SK-N-SH (cell line): ENCODE results near the gene OXER1. TPM values are rescaled to one million over a fixed set of nuclear protein-coding genes. Genes with fewer than 3 reads are reported as not detected.

Source experiments
- CTCF ChIA-PET: fragments of 300-600, 350-600 bp; formaldehyde crosslinking; extraction: SDS; loops from one replicate; lab custom pipeline; 2021; lab: Yijun Ruan, JAX
- POLR2A ChIA-PET: fragments of 350-600 bp; sonication (Branson Sonifier 250); formaldehyde crosslinking; extraction: SDS; loops from one replicate; lab custom pipeline; 2020; ENCODE audit warnings: antibody characterized with exemption, inconsistent platforms; lab: Yijun Ruan, JAX
- DNase-seq: peaks from one replicate; pipeline ENCODE4 v3.0.0; 2012
- H2AFZ ChIP-seq: fragments of 200-600 bp; sonication (generic); 2 replicates; pipeline ENCODE4 v1.8.1; 2016; ENCODE audit warnings: antibody characterized with exemption, mild to moderate bottlenecking, low read depth
- H3F3A ChIP-seq: fragments of 200-600 bp; sonication (generic); replicated peaks from 2 replicates; pipeline ENCODE3; 2016; ENCODE audit warnings: antibody characterized with exemption, mild to moderate bottlenecking; ENCODE audit not compliant: insufficient read depth
- H3K27ac ChIP-seq, 2 experiments: fragments of 200-500 bp in 1 of 2; fragments of 200-600 bp in 1 of 2; sonication (Bioruptor generic) in 1 of 2; sonication (generic), shearing (Covaris generic) in 1 of 2; 2 replicates each; pipeline versions ENCODE4 v1.5.1 to v1.6.1; 2014 to 2016; ENCODE audit warnings: low read depth in 2 of 2, inconsistent platforms in 1 of 2, low read length in 1 of 2, mild to moderate bottlenecking in 1 of 2, mixed read lengths in 1 of 2
- H3K27me3 ChIP-seq: fragments of 200-600 bp; sonication (generic), shearing (Covaris generic); 2 replicates; pipeline ENCODE4 v1.6.1; 2016; ENCODE audit warnings: mixed run types; ENCODE audit not compliant: insufficient read depth
- H3K36me3 ChIP-seq, 2 experiments: fragments of 200-500 bp in 1 of 2; fragments of 200-600 bp in 1 of 2; sonication (Bioruptor generic) in 1 of 2; sonication (generic) in 1 of 2; replicated peaks in 1 of 2; 2 replicates each; pipeline versions ENCODE3 to v1.5.1; 2014 to 2016; ENCODE audit warnings: low read length in 1 of 2, mild to moderate bottlenecking in 1 of 2; ENCODE audit not compliant: insufficient read depth in 2 of 2, control insufficient read depth in 1 of 2
- H3K4me1 ChIP-seq, 2 experiments: fragments of 200-500 bp in 1 of 2; fragments of 200-600 bp in 1 of 2; sonication (Bioruptor generic) in 1 of 2; sonication (generic), shearing (Covaris generic) in 1 of 2; 2 replicates each; pipeline versions ENCODE4 v1.5.1 to v1.6.1; 2014 to 2016; ENCODE audit warnings: low read depth in 1 of 2, low read length in 1 of 2, mixed run types in 1 of 2; ENCODE audit not compliant: insufficient read depth in 2 of 2, control insufficient read depth in 1 of 2
- H3K4me2 ChIP-seq: fragments of 200-600 bp; sonication (generic), shearing (Covaris generic); 2 replicates; pipeline ENCODE4 v1.6.1; 2017; ENCODE audit warnings: mixed run types
- H3K4me3 ChIP-seq, 2 experiments: fragments of 200-500 bp in 1 of 2; fragments of 200-600 bp in 1 of 2; sonication (Bioruptor generic) in 1 of 2; sonication (generic), shearing (Covaris generic) in 1 of 2; 2 replicates each; pipeline versions ENCODE4 v1.5.1 to v1.8.1; 2014 to 2016; ENCODE audit warnings: low read depth in 2 of 2, inconsistent platforms in 1 of 2, low read length in 1 of 2, mild to moderate bottlenecking in 1 of 2, mixed read lengths in 1 of 2, moderate library complexity in 1 of 2
- H3K79me2 ChIP-seq: fragments of 200-600 bp; sonication (generic); 2 replicates; pipeline ENCODE4 v1.8.1; 2017; ENCODE audit warnings: mild to moderate bottlenecking; ENCODE audit not compliant: insufficient read depth
- H3K9ac ChIP-seq: fragments of 200-600 bp; sonication (generic); 2 replicates; pipeline ENCODE4 v1.6.1; 2017; ENCODE audit warnings: mixed run types
- H3K9me2 ChIP-seq: fragments of 200-600 bp; sonication (generic); 2 replicates; pipeline ENCODE4 v1.6.1; 2017; ENCODE audit warnings: mixed run types
- H3K9me3 ChIP-seq: fragments of 200-600 bp; sonication (generic); 2 replicates; pipeline ENCODE4 v1.6.1; 2017; ENCODE audit warnings: mixed run types, mild to moderate bottlenecking, moderate library complexity
- H4K20me1 ChIP-seq: fragments of 200-600 bp; sonication (generic); 2 replicates; pipeline ENCODE4 v1.6.1; 2017; ENCODE audit warnings: mild to moderate bottlenecking, mixed run types; ENCODE audit not compliant: insufficient read depth
- CTCF ChIP-seq: fragments of 200-600 bp; sonication (generic); IDR thresholded peaks from 2 replicates; pipeline ENCODE4 v1.6.1; 2017; ENCODE audit warnings: antibody characterized with exemption, mild to moderate bottlenecking, moderate library complexity
- EZH2phosphoT487 ChIP-seq: fragments of 200-600 bp; sonication (generic); IDR thresholded peaks from 2 replicates; pipeline ENCODE4 v1.6.1; 2017; ENCODE audit warnings: low read depth, mixed run types, mild to moderate bottlenecking, antibody characterized with exemption, moderate library complexity, borderline replicate concordance
- FOSL2 ChIP-seq: IDR thresholded peaks from 2 replicates; pipeline ENCODE4 v1.4.0; 2012; ENCODE audit warnings: low read depth, mild to moderate bottlenecking, moderate library complexity, borderline replicate concordance
- FOXM1 ChIP-seq: IDR thresholded peaks from 2 replicates; pipeline ENCODE4 v1.4.0; 2012; ENCODE audit warnings: low read depth, mild to moderate bottlenecking
- GABPA ChIP-seq: IDR thresholded peaks from 2 replicates; pipeline ENCODE4 v1.4.0; 2012; ENCODE audit warnings: low read depth, mild to moderate bottlenecking
- IRF3 ChIP-seq: fragments of 150-350 bp; IDR thresholded peaks from 2 replicates; pipeline ENCODE4 v1.6.1; 2016; ENCODE audit warnings: mild to moderate bottlenecking, low read depth, low read length
- JUND ChIP-seq: IDR thresholded peaks from 2 replicates; pipeline ENCODE4 v1.4.0; 2012
- MXI1 ChIP-seq: IDR thresholded peaks from 2 replicates; pipeline ENCODE4 v1.6.1; 2012; ENCODE audit warnings: mild to moderate bottlenecking, low read depth, low read length, improper control_type of control experiment
- NFIC ChIP-seq: IDR thresholded peaks from 2 replicates; pipeline ENCODE4 v1.4.0; 2012; ENCODE audit warnings: borderline replicate concordance
- NRF1 ChIP-seq: IDR thresholded peaks from 2 replicates; pipeline ENCODE4 v1.6.1; 2012; ENCODE audit warnings: low read depth, mild to moderate bottlenecking, low read length
- RFX5 ChIP-seq: IDR thresholded peaks from 2 replicates; pipeline ENCODE4 v1.6.1; 2012; ENCODE audit warnings: mild to moderate bottlenecking, improper control_type of control experiment, low read length
- RXRA ChIP-seq: IDR thresholded peaks from 2 replicates; pipeline ENCODE4 v1.4.0; 2012; ENCODE audit warnings: low read depth, mild to moderate bottlenecking, borderline replicate concordance
- SMC3 ChIP-seq: IDR thresholded peaks from 2 replicates; pipeline ENCODE4 v1.6.1; 2012; ENCODE audit warnings: low read depth, low read length, improper control_type of control experiment
- TAF1 ChIP-seq: IDR thresholded peaks from 2 replicates; pipeline ENCODE4 v1.6.1; 2012; ENCODE audit warnings: low read depth, mild to moderate bottlenecking, low read length, moderate library complexity, borderline replicate concordance
- YY1 ChIP-seq: IDR thresholded peaks from 2 replicates; pipeline ENCODE4 v1.4.0; 2012; ENCODE audit warnings: low read depth, mild to moderate bottlenecking
- WGBS: methylation state at CpG from one replicate; pipeline ENCODE4 v1.1.6; 2017; ENCODE audit warnings: low lambda C conversion rate; 5-methylcytosine and 5-hydroxymethylcytosine counted together
- polyA plus RNA-seq, 3 experiments: library from polyadenylated mRNA; depleted of rRNA; stranded (reverse); fragments of >200 nt; gene quantifications; 2 replicates each; pipeline ENCODE4 v1.2.3, GENCODE V29; 2012
- TF ChIP-seq, protein P1 (sequence below): IDR thresholded peaks from 2 replicates; pipeline ENCODE4 v1.4.0; 2012; ENCODE audit warnings: low read depth, borderline replicate concordance
- TF ChIP-seq, protein P2 (sequence below): IDR thresholded peaks from 2 replicates; pipeline ENCODE4 v1.4.0; 2012; ENCODE audit warnings: low read depth

Gene OXER1
- polyA plus RNA-seq, 1 of the 3 experiments (the other 2 are of a cell fraction): not detected

DNA sequence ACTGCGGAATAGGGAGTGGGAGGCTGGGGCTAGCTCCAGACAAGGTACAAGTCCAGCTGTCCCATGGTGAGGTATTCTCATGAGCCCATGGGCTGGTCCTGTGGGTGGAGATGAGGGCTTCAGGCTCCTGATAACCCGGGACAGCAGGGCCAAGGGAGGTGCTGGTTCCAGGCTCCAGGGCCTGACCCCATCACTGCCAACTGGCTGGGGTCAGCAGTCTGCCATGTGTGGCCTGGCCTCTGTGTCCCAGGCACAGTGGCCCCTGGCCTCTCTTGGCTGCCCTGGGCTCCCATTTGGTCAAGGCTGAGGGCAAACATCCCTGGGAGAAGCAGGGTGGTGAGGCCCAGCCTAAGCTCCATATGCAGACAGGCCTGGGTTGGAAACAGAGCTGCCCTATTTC, 966 bp upstream of the OXER1 start:
- Histone ChIP-seq H3K4me2 (no peak overlapping the region), H3K9ac (no peak overlapping the region), H3K27ac (no peak overlapping the region), H3K9me3 (no peaks in the 10 kb centered on the region), H3K9me2 (no peaks in the 10 kb centered on the region), H3K79me2 (no peaks in the 10 kb centered on the region), H3K4me1 (no peaks in the 10 kb centered on the region; a peak in 1 of 4 replicates), H3K27me3 (no peaks in the 10 kb centered on the region), H3K36me3 (no peaks in the 10 kb centered on the region), H3F3A (no peaks in the 10 kb centered on the region), H2AFZ (no peak overlapping the region), H3K4me3 (no peak overlapping the region), H4K20me1 (no peaks in the 10 kb centered on the region)
- TF ChIP-seq GABPA: no peak
- TF ChIP-seq, protein P1, sequence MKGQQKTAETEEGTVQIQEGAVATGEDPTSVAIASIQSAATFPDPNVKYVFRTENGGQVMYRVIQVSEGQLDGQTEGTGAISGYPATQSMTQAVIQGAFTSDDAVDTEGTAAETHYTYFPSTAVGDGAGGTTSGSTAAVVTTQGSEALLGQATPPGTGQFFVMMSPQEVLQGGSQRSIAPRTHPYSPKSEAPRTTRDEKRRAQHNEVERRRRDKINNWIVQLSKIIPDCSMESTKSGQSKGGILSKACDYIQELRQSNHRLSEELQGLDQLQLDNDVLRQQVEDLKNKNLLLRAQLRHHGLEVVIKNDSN: no peak
- TF ChIP-seq EZH2phosphoT487: no peak
- no peak for TF ChIP-seq MXI1
- no peak for TF ChIP-seq YY1
- ChIA-PET CTCF (interaction anchor here (0.8 to 1.4 kb wide), 3 partner anchors 11 to 270 kb away, joined by 3 read pairs; no protein-coding TSS in a partner anchor), POLR2A (no interaction called here)
- peak; percentile 39 for DNase-seq
- 100% methylated on average over 2 of the region's 2 CpGs for WGBS

DNA sequence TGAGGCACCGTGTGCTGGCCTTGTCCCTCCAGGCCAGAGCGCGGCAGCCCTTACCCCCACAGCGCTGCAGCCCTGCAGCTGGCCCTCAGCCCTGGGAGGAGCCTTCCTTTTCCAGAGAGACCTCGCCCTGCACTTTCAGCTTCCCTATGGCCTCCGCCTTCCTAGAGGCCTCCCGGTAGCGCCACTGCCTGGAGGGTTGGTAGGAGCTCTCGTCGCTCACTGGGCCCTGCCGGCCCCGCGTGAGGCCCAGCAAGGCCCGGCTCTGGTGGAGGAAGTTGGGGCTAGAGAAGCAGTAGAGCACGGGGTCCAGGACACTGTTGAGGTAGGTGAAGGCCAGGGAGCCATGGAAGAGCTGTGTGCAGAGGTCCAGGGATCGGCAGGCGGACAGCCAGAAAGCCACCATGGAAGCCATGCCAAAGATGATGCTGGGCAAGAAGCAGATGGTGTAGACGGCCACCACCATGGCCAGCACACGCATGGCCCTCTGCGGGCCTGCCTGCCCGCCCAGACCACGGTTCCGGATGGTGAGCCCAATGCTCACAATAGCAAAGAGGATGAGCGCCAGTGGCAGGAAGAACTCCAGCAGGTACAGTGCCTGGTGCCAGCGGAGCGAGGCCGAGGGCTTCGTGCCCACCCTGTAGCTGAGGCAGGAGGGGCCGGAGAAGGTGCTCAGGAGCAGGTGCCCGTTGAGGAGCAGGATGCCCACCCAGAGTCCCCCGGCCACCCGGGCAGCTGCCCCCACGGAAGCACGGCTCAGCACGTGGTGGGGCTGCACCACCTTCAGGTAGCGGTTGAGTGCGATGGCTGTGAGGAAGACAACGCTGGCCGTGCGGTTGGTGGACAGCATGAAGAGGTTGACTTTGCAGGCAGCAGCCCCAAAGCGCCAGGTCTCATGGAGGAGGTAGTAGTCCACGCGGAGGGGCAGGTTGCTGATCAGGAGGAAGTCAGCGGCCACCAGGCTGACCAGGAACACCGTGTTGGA, 821 bp downstream of the OXER1 start:
- Histone ChIP-seq H3K4me1 (no peaks in the 10 kb centered on the region; a peak in 1 of 4 replicates), H3K36me3 (no peaks in the 10 kb centered on the region), H3K27me3 (no peaks in the 10 kb centered on the region), H3K4me3 (no peak overlapping the region), H3K9ac (no peak overlapping the region), H3K9me3 (no peaks in the 10 kb centered on the region), H2AFZ (no peak overlapping the region), H4K20me1 (no peaks in the 10 kb centered on the region), H3F3A (no peaks in the 10 kb centered on the region)
- WGBS: 94% methylated on average over 42 of the region's 45 CpGs
- CTCF ChIA-PET: interaction anchor here (1.1 to 1.4 kb wide), 2 partner anchors 8 to 9 kb away, joined by 3 to 5 read pairs; no protein-coding TSS in a partner anchor
- TF ChIP-seq NRF1 (no peak), CTCF (no peak), SMC3 (no peak), RFX5 (no peak), FOXM1 (no peak), IRF3 (no peak), NFIC (no peak), RXRA (no peak), EZH2phosphoT487 (no peak), JUND (no peak), GABPA (no peak), YY1 (no peak), MXI1 (no peak), TAF1 (no peak), FOSL2 (no peak)
- TF ChIP-seq, protein P2, sequence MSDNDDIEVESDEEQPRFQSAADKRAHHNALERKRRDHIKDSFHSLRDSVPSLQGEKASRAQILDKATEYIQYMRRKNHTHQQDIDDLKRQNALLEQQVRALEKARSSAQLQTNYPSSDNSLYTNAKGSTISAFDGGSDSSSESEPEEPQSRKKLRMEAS: no peak
- TF ChIP-seq, all 33 proteins: peak for 0
- POLR2A ChIA-PET: no interaction called here
- no peak overlapping the region for H3K27ac ChIP-seq
- no peak overlapping the region for H3K4me2 ChIP-seq
- DNase-seq: peak; percentile 30
- H3K79me2 ChIP-seq: no peaks in the 10 kb centered on the region
- H3K9me2 ChIP-seq: no peaks in the 10 kb centered on the region
